HepG2 (cell line): ENCODE measurements around the gene CD151. TPM values are rescaled to one million over a fixed set of nuclear protein-coding genes. Genes with fewer than 3 reads are reported as not detected.

Experiments used
- ATAC-seq: fragments of 200-7000 bp; cut with Tn5 transposase; 3 replicates; pipeline ENCODE4 v1.9.1; 2020; ENCODE audit warnings: mild to moderate bottlenecking, moderate library complexity
- BruUV-seq: library from RNA; stranded (reverse); fragments of 400-500 nt; replicated peaks from 2 replicates; lab custom pipeline; 2021; lab: Mats Ljungman, UMichigan
- CTCF ChIA-PET: fragments of 300-600 bp; formaldehyde crosslinking; extraction: SDS; loops from one replicate; lab custom pipeline; 2021; ENCODE audit warnings: low total read pairs, inconsistent platforms, low intra/inter-chr PET ratio; lab: Yijun Ruan, JAX
- POLR2A ChIA-PET: fragments of 350-600 bp; sonication (Branson Sonifier 250); formaldehyde crosslinking; loops from one replicate; lab custom pipeline; 2020; ENCODE audit warnings: antibody characterized with exemption, inconsistent platforms; lab: Yijun Ruan, JAX
- DNase-seq: peaks from one replicate; pipeline ENCODE4 v3.0.0-alpha.2; 2015; ENCODE audit warnings: low spot score
- FAIRE-seq: peaks from 3 replicates; lab custom pipeline; 2011; peaks lifted over from hg19 to GRCh38; lab: Jason Lieb, UNC
- H2AFZ ChIP-seq: one replicate; pipeline ENCODE4 v1.6.1; 2011; ENCODE audit warnings: low read length, inconsistent platforms
- H3K27ac ChIP-seq: fragments of 300-600 bp; 3 replicates; pipeline ENCODE4 v1.8.0; 2011; ENCODE audit warnings: mixed run types, mild to moderate bottlenecking, mixed read lengths, low read length, inconsistent platforms; ENCODE audit not compliant: insufficient read depth; ENCODE audit errors: extremely low read length
- H3K27me3 ChIP-seq, 2 experiments: fragments of 200-600 bp in 1 of 2; 2 replicates in 1 of 2; 3 replicates in 1 of 2; pipeline versions ENCODE4 v1.6.0 to v1.8.0; 2011; ENCODE audit warnings: low read length in 2 of 2, mild to moderate bottlenecking in 2 of 2, moderate library complexity in 2 of 2, inconsistent platforms in 1 of 2; ENCODE audit not compliant: insufficient read depth in 2 of 2, control insufficient read depth in 1 of 2
- H3K36me3 ChIP-seq, 2 experiments: fragments of 200-600 bp in 1 of 2; replicated peaks in 1 of 2; 2 replicates in 1 of 2; 3 replicates in 1 of 2; pipeline versions ENCODE4 v1.5.1 to v1.8.0; 2011; ENCODE audit warnings: low read length in 2 of 2, inconsistent platforms in 1 of 2; ENCODE audit not compliant: insufficient read depth in 2 of 2, control insufficient read depth in 1 of 2
- H3K4me1 ChIP-seq: 2 replicates; pipeline ENCODE4 v1.5.1; 2012; ENCODE audit warnings: low read length, inconsistent platforms; ENCODE audit not compliant: insufficient read depth
- H3K4me2 ChIP-seq: 2 replicates; pipeline ENCODE4 v1.6.0; 2011; ENCODE audit warnings: low read depth, low read length, inconsistent platforms
- H3K4me3 ChIP-seq, 3 experiments: fragments of 200-600 bp in 1 of 3; sonication (generic), shearing (Covaris generic) in 1 of 3; replicated peaks in 1 of 3; 2 replicates each; pipeline ENCODE4 v1.5.1; 2011 to 2016; ENCODE audit warnings: low read length in 3 of 3, inconsistent platforms in 2 of 3, low read depth in 2 of 3, mild to moderate bottlenecking in 2 of 3, control low read depth in 1 of 3, mixed read lengths in 1 of 3; ENCODE audit not compliant: insufficient read depth in 1 of 3
- H3K79me2 ChIP-seq: one replicate; pipeline ENCODE4 v1.6.1; 2011; ENCODE audit warnings: low read length, inconsistent platforms; ENCODE audit not compliant: insufficient read depth
- H3K9ac ChIP-seq: 2 replicates; pipeline ENCODE4 v1.6.0; 2011; ENCODE audit warnings: mild to moderate bottlenecking, low read depth, low read length, inconsistent platforms; ENCODE audit not compliant: insufficient read depth
- H3K9me3 ChIP-seq: 2 replicates; pipeline ENCODE4 v1.5.1; 2012; ENCODE audit warnings: mild to moderate bottlenecking, low read length
- H4K20me1 ChIP-seq: 2 replicates; pipeline ENCODE4 v1.6.0; 2011; ENCODE audit warnings: inconsistent platforms, mild to moderate bottlenecking, low read length, moderate library complexity; ENCODE audit not compliant: insufficient read depth
- POLR2AphosphoS5 ChIP-seq: IDR thresholded peaks from 2 replicates; pipeline ENCODE4 v1.6.1; 2012; ENCODE audit warnings: low read depth, low read length
- RARA ChIP-seq: IDR thresholded peaks from 2 replicates; pipeline ENCODE4 v1.6.1; 2016; ENCODE audit warnings: missing genetic modification reagents, missing compliant biosample characterization
- RBM22 ChIP-seq: fragments of 200-400 bp; formaldehyde crosslinking; optimal IDR thresholded peaks from 2 replicates; pipeline ENCODE3; 2017; ENCODE audit warnings: mild to moderate bottlenecking, low read length, moderate library complexity
- ZNF292 ChIP-seq: sonication (generic); formaldehyde crosslinking; IDR thresholded peaks from 2 replicates; pipeline ENCODE4 v1.8.1; 2022; ENCODE audit warnings: mild to moderate bottlenecking, low read depth, missing genetic modification reagents, borderline replicate concordance
- WGBS: methylation state at CpG from one replicate; pipeline ENCODE4 v1.1.6; 2017; ENCODE audit warnings: low lambda C conversion rate; 5-methylcytosine and 5-hydroxymethylcytosine counted together
- in situ Hi-C: cut with HindIII; loops from 2 replicates; pipeline ENCODE4 v1.10.0; 2017; ENCODE audit warnings: low pct_unique_long_range_greater_than_20kb; ENCODE audit not compliant: extremely low pct_ligation_motif_present
- intact Hi-C: fragments of 100-400 bp; cut with micrococcal nuclease; formaldehyde crosslinking; loops from one replicate; pipeline ENCODE4 v1.10.0; 2022; ENCODE audit not compliant: unreplicated experiment
- polyA plus RNA-seq, 8 experiments: library from polyadenylated mRNA; depleted of rRNA in 3 of 8; stranded (reverse) in 7 of 8; unstranded in 1 of 8; fragments of >200 nt; fragmentation: Illumina TruSeq in 4 of 8; extraction: Trizol in 4 of 8; gene quantifications; 2 replicates each; pipeline versions ENCODE4 v1.2.1 to v1.2.3, GENCODE V29; 2011 to 2016; ENCODE audit warnings: low read depth in 4 of 8, missing spikeins in 1 of 8, mixed read lengths in 1 of 8; ENCODE audit not compliant: insufficient read depth in 1 of 8
- total RNA-seq, 5 experiments: library from RNA; depleted of rRNA; stranded (reverse); fragments of >200 nt; fragmentation: Illumina TruSeq; extraction: Trizol; gene quantifications; 2 replicates each; pipeline ENCODE4 v1.2.3, GENCODE V29; 2016; ENCODE audit warnings: low read depth in 1 of 5
- TF ChIP-seq, protein P1 (sequence below): sonication (generic); formaldehyde crosslinking; IDR thresholded peaks from 2 replicates; pipeline ENCODE4 v1.5.0; 2020; ENCODE audit warnings: missing genetic modification reagents

CD151 gene
- total and polyA plus RNA-seq, 2 of the 13 experiments (the other 11 are each of a cell fraction or from before 2014, with no cell fraction given) = 125 to 197 TPM

- in situ Hi-C loops (no loop called here), intact Hi-C loops (no loop called here)
- H3K9ac ChIP-seq = no peak overlapping the region
- H4K20me1 ChIP-seq = no peaks in the 10 kb centered on the region
- peak; percentile 7; the same call in 1 of the 2 replicates for TF ChIP-seq POLR2AphosphoS5
- TF ChIP-seq ZNF292 (CRISPR knock-in tag) = no peak
- TF ChIP-seq RBM22 = peak; percentile 23
- no peaks in the 10 kb centered on the region for H3K9me3 ChIP-seq
- H3K4me1 ChIP-seq = 0 out of 2 replicates have a peak, but pooled peaks cover 8% of the 10 kb centered on the region
- ChIA-PET CTCF (no interaction called here), POLR2A (interaction anchor here (0.6 kb wide), 1 partner anchor 24 kb away, joined by 3 read pairs; no protein-coding TSS in a partner anchor)
- no peak for ATAC-seq
- FAIRE-seq = no peak
- no peak for DNase-seq
- H3K27ac ChIP-seq = no peak overlapping the region
- no peak overlapping the region for H3K4me2 ChIP-seq
- no peaks in the 10 kb centered on the region for H3K79me2 ChIP-seq
- no peak overlapping the region for H3K4me3 ChIP-seq
- 98% methylated on average over 6 of the region's 8 CpGs for WGBS
- no TSS peak for BruUV-seq
- H3K36me3 ChIP-seq = peaks cover 2 to 6% of the 10 kb centered on the region in 2 experiments; a peak in 2 of 5 replicates
- no peaks in the 10 kb centered on the region for H3K27me3 ChIP-seq
- no peak overlapping the region for H2AFZ ChIP-seq
Measured at GRCh38 chr11:867856-868358, 35.2 kb downstream of the CD151 start.

DNA sequence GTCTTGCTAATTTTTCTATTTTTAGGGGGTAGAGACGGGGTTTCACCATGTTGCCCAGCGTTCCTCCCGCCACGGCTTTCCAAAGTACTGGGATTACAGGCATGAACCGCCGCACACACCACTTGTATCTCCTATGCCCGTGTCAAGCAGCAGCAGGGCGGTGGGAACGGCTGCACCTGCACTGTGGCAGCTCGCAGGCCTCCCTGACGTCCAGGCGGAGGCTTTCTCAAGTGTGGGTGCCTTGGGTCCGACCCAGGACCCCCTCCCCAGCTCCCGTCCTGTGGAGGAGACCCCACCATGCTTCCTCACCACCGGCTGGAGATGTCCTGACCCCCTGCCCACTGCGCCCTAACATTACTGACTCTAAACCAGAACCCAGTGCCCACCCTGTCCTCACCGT lies 35.6 kb downstream of the CD151 start:
- no peak overlapping the region for H3K9ac ChIP-seq
- intact Hi-C loops = no loop called here
- POLR2A ChIA-PET = interaction anchor here (0.6 kb wide), 1 partner anchor 25 kb away, joined by 3 read pairs; no protein-coding TSS in a partner anchor
- no peak for ATAC-seq
- H3K36me3 ChIP-seq = peaks cover 2 to 6% of the 10 kb centered on the region in 2 experiments; a peak in 2 of 5 replicates
- H3K27me3 ChIP-seq = no peaks in the 10 kb centered on the region
- H3K4me2 ChIP-seq = no peak overlapping the region
- FAIRE-seq = no peak
- no peak for DNase-seq
- TF ChIP-seq RARA = no peak
- TF ChIP-seq, protein P1, sequence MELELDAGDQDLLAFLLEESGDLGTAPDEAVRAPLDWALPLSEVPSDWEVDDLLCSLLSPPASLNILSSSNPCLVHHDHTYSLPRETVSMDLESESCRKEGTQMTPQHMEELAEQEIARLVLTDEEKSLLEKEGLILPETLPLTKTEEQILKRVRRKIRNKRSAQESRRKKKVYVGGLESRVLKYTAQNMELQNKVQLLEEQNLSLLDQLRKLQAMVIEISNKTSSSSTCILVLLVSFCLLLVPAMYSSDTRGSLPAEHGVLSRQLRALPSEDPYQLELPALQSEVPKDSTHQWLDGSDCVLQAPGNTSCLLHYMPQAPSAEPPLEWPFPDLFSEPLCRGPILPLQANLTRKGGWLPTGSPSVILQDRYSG = no peak
- H4K20me1 ChIP-seq = no peaks in the 10 kb centered on the region
- in situ Hi-C loops = no loop called here
- H3K9me3 ChIP-seq = no peaks in the 10 kb centered on the region
- 0 out of 2 replicates have a peak, but pooled peaks cover 8% of the 10 kb centered on the region for H3K4me1 ChIP-seq
- H3K79me2 ChIP-seq = no peaks in the 10 kb centered on the region
- BruUV-seq = no TSS peak
- H3K27ac ChIP-seq = no peak overlapping the region
- no peak overlapping the region for H2AFZ ChIP-seq
- no peak overlapping the region for H3K4me3 ChIP-seq
- 89% methylated on average over 9 of the region's 17 CpGs for WGBS
- CTCF ChIA-PET = no interaction called here
